Measurements from ENCODE around the gene BCAS3.

BCAS3 gene

GRCh38 chr17:61238455-61238933 is 560.8 kb downstream of the BCAS3 start (continued):
- peak; percentile 34; the same call in 1 of the 2 replicates for TF ChIP-seq TSHZ2 (CRISPR knock-in tag; IDR thresholded peaks at IDR 0.05)
- TF ChIP-seq CREB5 (CRISPR knock-in tag; IDR thresholded peaks at IDR 0.05; ENCODE audit: low read depth), result 0 out of 2 replicates have a peak, but pooled peaks have one; percentile 31
- TF ChIP-seq PATZ1 (CRISPR knock-in tag; IDR thresholded peaks at IDR 0.05; ENCODE audit: borderline replicate concordance), result no peak

- no peak; the same call in 2 of the 3 replicates for ATAC-seq
These were observed 561.7 kb downstream of the BCAS3 start for GRCh38 chr17:61239327-61239726.

GRCh38 chr17:61239953-61240352 is 562.3 kb downstream of the BCAS3 start:
- no peak for TF ChIP-seq TSHZ2 (CRISPR knock-in tag; IDR thresholded peaks at IDR 0.05)
- TF ChIP-seq GLIS3 (CRISPR knock-in tag; IDR thresholded peaks at IDR 0.05), result no peak
- no peak for TF ChIP-seq POU6F1 (CRISPR knock-in tag; IDR thresholded peaks at IDR 0.05; ENCODE audit: borderline replicate concordance, low read depth)
- TF ChIP-seq ZNF565 (CRISPR knock-in tag; conservative IDR thresholded peaks at IDR 0.05; ENCODE audit: low read depth), result no peak
- TF ChIP-seq OSR1 (CRISPR knock-in tag; IDR thresholded peaks at IDR 0.05), result no peak
- no peak for TF ChIP-seq ZNF70 (CRISPR knock-in tag; IDR thresholded peaks at IDR 0.05)
- no peak for TF ChIP-seq PATZ1 (CRISPR knock-in tag; IDR thresholded peaks at IDR 0.05; ENCODE audit: borderline replicate concordance)
- no peak for TF ChIP-seq CSDC2 (CRISPR knock-in tag; IDR thresholded peaks at IDR 0.05)
- no peak for TF ChIP-seq TOX (CRISPR knock-in tag; IDR thresholded peaks at IDR 0.05; ENCODE audit: borderline replicate concordance)
- ATAC-seq, result no peak

More at GRCh38 chr17:61239327-61239726, 561.7 kb downstream of the BCAS3 start:
- TF ChIP-seq GLIS3 (CRISPR knock-in tag; IDR thresholded peaks at IDR 0.05), result no peak
- no peak for TF ChIP-seq ISL1 (CRISPR knock-in tag; IDR thresholded peaks at IDR 0.05)
- no peak for TF ChIP-seq PATZ1 (CRISPR knock-in tag; IDR thresholded peaks at IDR 0.05; ENCODE audit: borderline replicate concordance)
- TF ChIP-seq POU6F1 (CRISPR knock-in tag; IDR thresholded peaks at IDR 0.05; ENCODE audit: borderline replicate concordance, low read depth), result no peak
